Measurements from ENCODE around the gene LARGE1. TPM values are rescaled to one million over a fixed set of nuclear protein-coding genes. Genes with fewer than 3 reads are reported as not detected.

Gene LARGE1
- total and polyA plus RNA-seq, 9 of the 15 experiments (the other 6 are each of a cell fraction or from before 2014, with no cell fraction given) = 0.01 to 0.66 (median 0.14) TPM; not detected in 2

- H3K9ac ChIP-seq (ENCODE audit: insufficient read depth in 1 of 2, low read depth in 2 of 2, low read length in 2 of 2) = no peak overlapping the region
- 0% methylated on average over 4 of the region's 4 CpGs for WGBS (ENCODE audit: insufficient coverage, low coverage, missing lambda C conversion rate)
- no peak overlapping the region for H3K4me2 ChIP-seq (ENCODE audit: insufficient read depth, low read length)
- FAIRE-seq (no peak), DNase-seq (ENCODE audit: extremely low read depth in 1 of 4, low spot score in 3 of 4) (no peak), ATAC-seq (no peak)
- in situ Hi-C loops (cut with MboI) (no loop called here), intact Hi-C loops (cut with micrococcal nuclease) (no loop called here)
- H3K4me3 ChIP-seq = no peak overlapping the region
- H3K9me3 ChIP-seq (replicated peaks; ENCODE audit: control insufficient read depth, insufficient read depth, low read depth, low read length) = no peaks in the 10 kb centered on the region; the same call in 1 of the 2 replicates
- no peak overlapping the region for H2AFZ ChIP-seq (ENCODE audit: low read depth, low read length)
- no peaks in the 10 kb centered on the region for H3K79me2 ChIP-seq (ENCODE audit: control insufficient read depth, insufficient read depth, low read length)
- TF ChIP-seq ZNF696 (CRISPR knock-in tag; conservative IDR thresholded peaks at IDR 0.05) (no peak), CBFB (CRISPR knock-in tag; IDR thresholded peaks at IDR 0.05) (no peak), NCOA6 (IDR thresholded peaks at IDR 0.05) (no peak), RBBP5 (IDR thresholded peaks at IDR 0.05; ENCODE audit: borderline replicate concordance, insufficient read depth, low read length, poor library complexity, severe bottlenecking) (no peak), CC2D1A (IDR thresholded peaks at IDR 0.05) (no peak), NCOR1 (IDR thresholded peaks at IDR 0.05) (no peak), ZC3H4 (CRISPR knock-in tag; IDR thresholded peaks at IDR 0.05; ENCODE audit: borderline replicate concordance) (no peak), ZNF764 (CRISPR knock-in tag; IDR thresholded peaks at IDR 0.05; ENCODE audit: low read depth) (no peak)
- TF ChIP-seq, protein P1, sequence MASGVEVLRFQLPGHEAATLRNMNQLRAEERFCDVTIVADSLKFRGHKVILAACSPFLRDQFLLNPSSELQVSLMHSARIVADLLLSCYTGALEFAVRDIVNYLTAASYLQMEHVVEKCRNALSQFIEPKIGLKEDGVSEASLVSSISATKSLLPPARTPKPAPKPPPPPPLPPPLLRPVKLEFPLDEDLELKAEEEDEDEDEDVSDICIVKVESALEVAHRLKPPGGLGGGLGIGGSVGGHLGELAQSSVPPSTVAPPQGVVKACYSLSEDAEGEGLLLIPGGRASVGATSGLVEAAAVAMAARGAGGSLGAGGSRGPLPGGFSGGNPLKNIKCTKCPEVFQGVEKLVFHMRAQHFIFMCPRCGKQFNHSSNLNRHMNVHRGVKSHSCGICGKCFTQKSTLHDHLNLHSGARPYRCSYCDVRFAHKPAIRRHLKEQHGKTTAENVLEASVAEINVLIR (CRISPR knock-in tag; IDR thresholded peaks at IDR 0.05) = no peak
- TF ChIP-seq, protein P2, sequence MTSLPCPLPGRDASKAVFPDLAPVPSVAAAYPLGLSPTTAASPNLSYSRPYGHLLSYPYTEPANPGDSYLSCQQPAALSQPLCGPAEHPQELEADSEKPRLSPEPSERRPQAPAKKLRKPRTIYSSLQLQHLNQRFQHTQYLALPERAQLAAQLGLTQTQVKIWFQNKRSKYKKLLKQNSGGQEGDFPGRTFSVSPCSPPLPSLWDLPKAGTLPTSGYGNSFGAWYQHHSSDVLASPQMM (CRISPR knock-in tag; IDR thresholded peaks at IDR 0.05) = no peak
- TF ChIP-seq, protein P3, sequence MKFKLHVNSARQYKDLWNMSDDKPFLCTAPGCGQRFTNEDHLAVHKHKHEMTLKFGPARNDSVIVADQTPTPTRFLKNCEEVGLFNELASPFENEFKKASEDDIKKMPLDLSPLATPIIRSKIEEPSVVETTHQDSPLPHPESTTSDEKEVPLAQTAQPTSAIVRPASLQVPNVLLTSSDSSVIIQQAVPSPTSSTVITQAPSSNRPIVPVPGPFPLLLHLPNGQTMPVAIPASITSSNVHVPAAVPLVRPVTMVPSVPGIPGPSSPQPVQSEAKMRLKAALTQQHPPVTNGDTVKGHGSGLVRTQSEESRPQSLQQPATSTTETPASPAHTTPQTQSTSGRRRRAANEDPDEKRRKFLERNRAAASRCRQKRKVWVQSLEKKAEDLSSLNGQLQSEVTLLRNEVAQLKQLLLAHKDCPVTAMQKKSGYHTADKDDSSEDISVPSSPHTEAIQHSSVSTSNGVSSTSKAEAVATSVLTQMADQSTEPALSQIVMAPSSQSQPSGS (CRISPR knock-in tag; IDR thresholded peaks at IDR 0.05) = no peak
- TF ChIP-seq, protein P4, sequence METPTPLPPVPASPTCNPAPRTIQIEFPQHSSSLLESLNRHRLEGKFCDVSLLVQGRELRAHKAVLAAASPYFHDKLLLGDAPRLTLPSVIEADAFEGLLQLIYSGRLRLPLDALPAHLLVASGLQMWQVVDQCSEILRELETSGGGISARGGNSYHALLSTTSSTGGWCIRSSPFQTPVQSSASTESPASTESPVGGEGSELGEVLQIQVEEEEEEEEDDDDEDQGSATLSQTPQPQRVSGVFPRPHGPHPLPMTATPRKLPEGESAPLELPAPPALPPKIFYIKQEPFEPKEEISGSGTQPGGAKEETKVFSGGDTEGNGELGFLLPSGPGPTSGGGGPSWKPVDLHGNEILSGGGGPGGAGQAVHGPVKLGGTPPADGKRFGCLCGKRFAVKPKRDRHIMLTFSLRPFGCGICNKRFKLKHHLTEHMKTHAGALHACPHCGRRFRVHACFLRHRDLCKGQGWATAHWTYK (CRISPR knock-in tag; IDR thresholded peaks at IDR 0.05) = no peak
- TF ChIP-seq, protein P5, sequence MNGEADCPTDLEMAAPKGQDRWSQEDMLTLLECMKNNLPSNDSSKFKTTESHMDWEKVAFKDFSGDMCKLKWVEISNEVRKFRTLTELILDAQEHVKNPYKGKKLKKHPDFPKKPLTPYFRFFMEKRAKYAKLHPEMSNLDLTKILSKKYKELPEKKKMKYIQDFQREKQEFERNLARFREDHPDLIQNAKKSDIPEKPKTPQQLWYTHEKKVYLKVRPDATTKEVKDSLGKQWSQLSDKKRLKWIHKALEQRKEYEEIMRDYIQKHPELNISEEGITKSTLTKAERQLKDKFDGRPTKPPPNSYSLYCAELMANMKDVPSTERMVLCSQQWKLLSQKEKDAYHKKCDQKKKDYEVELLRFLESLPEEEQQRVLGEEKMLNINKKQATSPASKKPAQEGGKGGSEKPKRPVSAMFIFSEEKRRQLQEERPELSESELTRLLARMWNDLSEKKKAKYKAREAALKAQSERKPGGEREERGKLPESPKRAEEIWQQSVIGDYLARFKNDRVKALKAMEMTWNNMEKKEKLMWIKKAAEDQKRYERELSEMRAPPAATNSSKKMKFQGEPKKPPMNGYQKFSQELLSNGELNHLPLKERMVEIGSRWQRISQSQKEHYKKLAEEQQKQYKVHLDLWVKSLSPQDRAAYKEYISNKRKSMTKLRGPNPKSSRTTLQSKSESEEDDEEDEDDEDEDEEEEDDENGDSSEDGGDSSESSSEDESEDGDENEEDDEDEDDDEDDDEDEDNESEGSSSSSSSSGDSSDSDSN (IDR thresholded peaks at IDR 0.05; ENCODE audit: borderline replicate concordance in 1 of 2, low read depth in 2 of 2, low read length in 2 of 2) = no peak
- ChIA-PET CTCF (ENCODE audit: low intra/inter-chr PET ratio) (no interaction called here), POLR2A (no interaction called here)
- H3K9me1 ChIP-seq (ENCODE audit: control insufficient read depth, insufficient read depth, low read length) = no peaks in the 10 kb centered on the region
- no TSS peak for BruUV-seq (replicated peaks)
- no peaks in the 10 kb centered on the region for H4K20me1 ChIP-seq (replicated peaks; ENCODE audit: control insufficient read depth, insufficient read depth, low read length)
- no peaks in the 10 kb centered on the region for H3K4me1 ChIP-seq (replicated peaks in 1 of 2; ENCODE audit: control insufficient read depth in 2 of 2, insufficient read depth in 2 of 2, low read length in 2 of 2)
- H3K36me3 ChIP-seq (ENCODE audit: control insufficient read depth, insufficient read depth, low read length) = no peaks in the 10 kb centered on the region
- H3K27me3 ChIP-seq (ENCODE audit: control insufficient read depth in 2 of 2, insufficient read depth in 2 of 2, low read length in 2 of 2) = no peaks in the 10 kb centered on the region
- no peak overlapping the region for H3K27ac ChIP-seq (ENCODE audit: extremely low read depth, low read depth, low read length)
Observed at GRCh38 chr22:33787645-33788456, 132.4 kb downstream of the LARGE1 start.

All from K562 (cell line).